Thyroid gland (tissue), 4 donors: ENCODE measurements around the gene PLA2G4A. TPM values are rescaled to one million over a fixed set of nuclear protein-coding genes. Genes with fewer than 3 reads are reported as not detected.

Experiments used
- DNase-seq, 2 donors: peaks; one replicate each; pipeline ENCODE4 v3.0.0-alpha.2; 2019
- H3K27ac ChIP-seq, 3 donors: fragments of 200-600 bp; sonication (generic); 1 replicate in 2 of 3; 2 replicates in 1 of 3; pipeline ENCODE4 v1.5.1; 2016 to 2019; ENCODE audit warnings: mild to moderate bottlenecking in 1 of 3, moderate library complexity in 1 of 3
- H3K27me3 ChIP-seq: fragments of 200-600 bp; sonication (generic); one replicate; pipeline ENCODE4 v1.5.1; 2019
- H3K36me3 ChIP-seq, 2 donors: fragments of 200-600 bp; sonication (generic); one replicate each; pipeline ENCODE4 v1.5.1; 2016 to 2019
- H3K4me1 ChIP-seq, 2 donors: fragments of 200-600 bp; sonication (generic); one replicate each; pipeline ENCODE4 v1.5.1; 2017 to 2019
- H3K4me3 ChIP-seq, 3 donors: fragments of 200-600 bp; sonication (generic); replicated peaks in 1 of 3; 1 replicate in 2 of 3; 2 replicates in 1 of 3; pipeline ENCODE4 v1.5.1; 2016; ENCODE audit warnings: mild to moderate bottlenecking in 1 of 3
- H3K9me3 ChIP-seq: fragments of 200-600 bp; sonication (generic); one replicate; pipeline ENCODE4 v1.5.1; 2017
- CTCF ChIP-seq, 6 experiments: fragments of 200-600 bp in 3 of 6; fragments of 450-650 bp in 3 of 6; sonication (generic) in 3 of 6; IDR thresholded peaks; one replicate each; pipeline ENCODE4 v1.5.1; 2016 to 2019; ENCODE audit warnings: antibody characterized with exemption in 6 of 6, mild to moderate bottlenecking in 2 of 6, inconsistent platforms in 1 of 6, moderate library complexity in 1 of 6
- POLR2A ChIP-seq, 2 donors: fragments of 450-650 bp; IDR thresholded peaks; one replicate each; pipeline ENCODE4 v1.6.1; 2017; ENCODE audit warnings: antibody characterized with exemption in 2 of 2, mild to moderate bottlenecking in 2 of 2, moderate library complexity in 1 of 2
- WGBS, 2 donors: methylation state at CpG; one replicate each; pipeline ENCODE4 v1.1.5; 2017; 5-methylcytosine and 5-hydroxymethylcytosine counted together
- intact Hi-C: fragments of 100-400 bp; cut with DNase I; formaldehyde crosslinking; loops from one replicate; pipeline ENCODE4 v1.15.1; 2023
- total RNA-seq, 4 donors: library from RNA; depleted of rRNA; stranded (reverse); fragments of >200 nt; gene quantifications; one replicate each; pipeline ENCODE4 v1.2.3, GENCODE V29; 2016

The PLA2G4A gene
- total RNA-seq, 4 donors from 2014 or later: 3.4 to 6.4 (median 5.2) TPM

- Histone ChIP-seq H3K4me3 (no peak overlapping the region), H3K9me3 (no peaks in the 10 kb centered on the region), H3K27me3 (no peaks in the 10 kb centered on the region), H3K4me1 (no peaks in the 10 kb centered on the region), H3K36me3 (no peaks in the 10 kb centered on the region), H3K27ac (no peak overlapping the region)
- intact Hi-C loops: no loop called here
- 65 to 67% methylated on average over 2 of the region's 2 CpGs for WGBS, 2 donors
- no peak for TF ChIP-seq POLR2A (IDR thresholded peaks at IDR 0.05)
- TF ChIP-seq CTCF (IDR thresholded peaks at IDR 0.05): no peak
- DNase-seq: no peak
These were observed 9.8 kb downstream of the PLA2G4A start for GRCh38 chr1:186838380-186839040.

GRCh38 chr1:186839041-186839400 is 10.3 kb downstream of the PLA2G4A start:
- 75 to 79% methylated on average over 2 of the region's 2 CpGs for WGBS, 2 donors
- no peaks in the 10 kb centered on the region for H3K36me3 ChIP-seq

GRCh38 chr1:186841599-186841998 is 12.8 kb downstream of the PLA2G4A start:
- Histone ChIP-seq H3K27me3 (no peaks in the 10 kb centered on the region), H3K4me1 (no peaks in the 10 kb centered on the region), H3K27ac (no peak overlapping the region), H3K4me3 (no peak overlapping the region), H3K36me3 (no peaks in the 10 kb centered on the region), H3K9me3 (no peaks in the 10 kb centered on the region)
- 32 to 51% methylated on average over 3 of the region's 3 CpGs for WGBS, 2 donors
- DNase-seq: no peak
- intact Hi-C loops: no loop called here
- no peak for TF ChIP-seq POLR2A (IDR thresholded peaks at IDR 0.05)
- TF ChIP-seq CTCF (IDR thresholded peaks at IDR 0.05): no peak

More at GRCh38 chr1:186839041-186839400, 10.3 kb downstream of the PLA2G4A start:
- Histone ChIP-seq H3K9me3 (no peaks in the 10 kb centered on the region), H3K27ac (no peak overlapping the region), H3K4me1 (no peaks in the 10 kb centered on the region), H3K27me3 (no peaks in the 10 kb centered on the region), H3K4me3 (no peak overlapping the region)
- intact Hi-C loops: no loop called here
- no peak for TF ChIP-seq POLR2A (IDR thresholded peaks at IDR 0.05)
- no peak for TF ChIP-seq CTCF (IDR thresholded peaks at IDR 0.05)
- no peak for DNase-seq

- Histone ChIP-seq H3K27me3 (no peaks in the 10 kb centered on the region), H3K9me3 (no peaks in the 10 kb centered on the region), H3K4me3 (no peak overlapping the region), H3K36me3 (no peaks in the 10 kb centered on the region), H3K4me1 (no peaks in the 10 kb centered on the region), H3K27ac (no peak overlapping the region)
- intact Hi-C loops: no loop called here
- DNase-seq: no peak
- no peak for TF ChIP-seq CTCF (IDR thresholded peaks at IDR 0.05)
- TF ChIP-seq POLR2A (IDR thresholded peaks at IDR 0.05): no peak
- WGBS, 2 donors: 70 to 79% methylated on average over 4 of the region's 4 CpGs
These were observed 13.8 kb downstream of the PLA2G4A start for GRCh38 chr1:186842547-186842946.

GRCh38 chr1:186843226-186843625 is 14.5 kb downstream of the PLA2G4A start:
- WGBS, 2 donors: 87 to 88% methylated on average over 2 of the region's 2 CpGs
- DNase-seq: no peak
- no peak overlapping the region for H3K4me3 ChIP-seq
- no peaks in the 10 kb centered on the region for H3K9me3 ChIP-seq
- H3K27ac ChIP-seq: no peak overlapping the region
- H3K36me3 ChIP-seq: no peaks in the 10 kb centered on the region
- intact Hi-C loops: no loop called here
- H3K4me1 ChIP-seq: no peaks in the 10 kb centered on the region
- no peaks in the 10 kb centered on the region for H3K27me3 ChIP-seq
- TF ChIP-seq CTCF (IDR thresholded peaks at IDR 0.05) (no peak), POLR2A (IDR thresholded peaks at IDR 0.05) (no peak)
